Suppressor macrophage treated with lipopolysaccharide for 1 hour (primary cell): ENCODE data around the gene COBL.

ENCODE experiments used
- DNase-seq, 3 donors: peaks; one replicate each; pipeline ENCODE4 v3.0.0-alpha.2; 2020 to 2022

The COBL gene

GRCh38 chr7:51274955-51275354 is 41.7 kb downstream of the COBL start:
- no peak for DNase-seq

- DNase-seq = no peak
These were observed 42.6 kb downstream of the COBL start for GRCh38 chr7:51274001-51274400.

GRCh38 chr7:51273360-51273759 is 43.2 kb downstream of the COBL start:
- no peak for DNase-seq

- no peak for DNase-seq
These were observed 45.6 kb downstream of the COBL start for GRCh38 chr7:51270965-51271364.

GRCh38 chr7:51269911-51270310 is 46.7 kb downstream of the COBL start:
- DNase-seq = no peak

- DNase-seq = no peak
These were observed 47.3 kb downstream of the COBL start for GRCh38 chr7:51269321-51269720.

GRCh38 chr7:51268859-51269258 is 47.8 kb downstream of the COBL start:
- no peak for DNase-seq

GRCh38 chr7:51267169-51267568 is 49.4 kb downstream of the COBL start:
- DNase-seq = no peak

GRCh38 chr7:51265066-51265907 is 51.3 kb downstream of the COBL start:
- no peak for DNase-seq

GRCh38 chr7:51263631-51264484 is 52.8 kb downstream of the COBL start:
- no peak for DNase-seq

- DNase-seq = no peak
These were observed 53.6 kb downstream of the COBL start for GRCh38 chr7:51262796-51263531.

GRCh38 chr7:51261950-51262795 is 54.4 kb downstream of the COBL start:
- no peak for DNase-seq

GRCh38 chr7:51261117-51261835 is 55.3 kb downstream of the COBL start:
- no peak for DNase-seq

- no peak for DNase-seq
These were observed 56.1 kb downstream of the COBL start for GRCh38 chr7:51260516-51260915.

GRCh38 chr7:51259766-51260165 is 56.8 kb downstream of the COBL start:
- DNase-seq = no peak

GRCh38 chr7:51256916-51257315 is 59.7 kb downstream of the COBL start:
- DNase-seq = no peak

GRCh38 chr7:51256209-51256781 is 60.3 kb downstream of the COBL start:
- DNase-seq = no peak

GRCh38 chr7:51255536-51256208 is 60.9 kb downstream of the COBL start:
- no peak for DNase-seq

GRCh38 chr7:51255036-51255435 is 61.6 kb downstream of the COBL start:
- DNase-seq = no peak

- DNase-seq = no peak
These were observed 63.5 kb downstream of the COBL start for GRCh38 chr7:51253157-51253556.

GRCh38 chr7:51251290-51251689 is 65.3 kb downstream of the COBL start:
- no peak for DNase-seq
